Endothelial cell of umbilical vein (primary cell): ENCODE results near the gene SPTLC3.

Experiments
- EZH2 ChIP-seq: IDR thresholded peaks from 2 replicates; pipeline ENCODE4 v1.6.1; 2012; ENCODE audit warnings: borderline replicate concordance, low read depth, mild to moderate bottlenecking, moderate library complexity, low read length, inconsistent platforms; ENCODE audit not compliant: severe bottlenecking
- FOS ChIP-seq: IDR thresholded peaks from 2 replicates; pipeline ENCODE4 v1.6.1; 2011; ENCODE audit warnings: mild to moderate bottlenecking, low read length, moderate library complexity, borderline replicate concordance; ENCODE audit not compliant: insufficient read depth
- TF ChIP-seq, protein P1 (sequence below), 2 donors: IDR thresholded peaks; 1 replicate in 1 of 2; 2 replicates in 1 of 2; pipeline ENCODE4 v1.5.1; 2011; ENCODE audit warnings: low read length in 2 of 2, mild to moderate bottlenecking in 2 of 2, moderate library complexity in 2 of 2, control low read depth in 1 of 2, inconsistent platforms in 1 of 2, low read depth in 1 of 2; ENCODE audit not compliant: insufficient read depth in 1 of 2; ENCODE audit errors: extremely low read depth in 1 of 2
- TF ChIP-seq, protein P2 (sequence below): IDR thresholded peaks from 2 replicates; pipeline ENCODE4 v1.6.1; 2011; ENCODE audit not compliant: insufficient read depth, insufficient read length

DNA sequence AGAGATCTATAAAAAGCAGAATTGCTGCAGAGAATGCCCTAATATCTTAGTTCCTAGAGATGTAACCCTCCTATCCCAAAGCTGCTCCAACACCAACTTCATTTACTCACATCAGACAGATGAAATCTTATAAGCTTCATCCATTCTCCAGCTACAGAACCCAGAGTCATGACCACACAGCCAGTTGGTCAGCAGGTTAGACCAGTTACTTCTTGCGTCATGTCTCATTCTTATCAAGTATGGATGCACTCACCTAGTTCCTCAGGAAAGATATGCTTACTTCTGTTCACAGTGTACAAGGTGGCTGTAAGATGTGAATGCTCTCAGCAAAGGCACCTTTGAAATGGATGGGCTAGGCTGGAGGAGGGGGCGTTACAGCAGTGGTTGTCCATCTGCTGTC lies 164.4 kb downstream of the SPTLC3 start:
- TF ChIP-seq, protein P1, sequence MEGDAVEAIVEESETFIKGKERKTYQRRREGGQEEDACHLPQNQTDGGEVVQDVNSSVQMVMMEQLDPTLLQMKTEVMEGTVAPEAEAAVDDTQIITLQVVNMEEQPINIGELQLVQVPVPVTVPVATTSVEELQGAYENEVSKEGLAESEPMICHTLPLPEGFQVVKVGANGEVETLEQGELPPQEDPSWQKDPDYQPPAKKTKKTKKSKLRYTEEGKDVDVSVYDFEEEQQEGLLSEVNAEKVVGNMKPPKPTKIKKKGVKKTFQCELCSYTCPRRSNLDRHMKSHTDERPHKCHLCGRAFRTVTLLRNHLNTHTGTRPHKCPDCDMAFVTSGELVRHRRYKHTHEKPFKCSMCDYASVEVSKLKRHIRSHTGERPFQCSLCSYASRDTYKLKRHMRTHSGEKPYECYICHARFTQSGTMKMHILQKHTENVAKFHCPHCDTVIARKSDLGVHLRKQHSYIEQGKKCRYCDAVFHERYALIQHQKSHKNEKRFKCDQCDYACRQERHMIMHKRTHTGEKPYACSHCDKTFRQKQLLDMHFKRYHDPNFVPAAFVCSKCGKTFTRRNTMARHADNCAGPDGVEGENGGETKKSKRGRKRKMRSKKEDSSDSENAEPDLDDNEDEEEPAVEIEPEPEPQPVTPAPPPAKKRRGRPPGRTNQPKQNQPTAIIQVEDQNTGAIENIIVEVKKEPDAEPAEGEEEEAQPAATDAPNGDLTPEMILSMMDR (IDR thresholded peaks at IDR 0.05; ENCODE audit: extremely low read depth in 1 of 2, insufficient read depth in 1 of 2, low read depth in 1 of 2, low read length in 2 of 2), result no peak
- no peak for TF ChIP-seq FOS
- TF ChIP-seq EZH2, result no peak
- TF ChIP-seq, protein P2, sequence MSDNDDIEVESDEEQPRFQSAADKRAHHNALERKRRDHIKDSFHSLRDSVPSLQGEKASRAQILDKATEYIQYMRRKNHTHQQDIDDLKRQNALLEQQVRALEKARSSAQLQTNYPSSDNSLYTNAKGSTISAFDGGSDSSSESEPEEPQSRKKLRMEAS, result no peak
